Endothelial cell (in vitro differentiated cells): ENCODE data around the gene GPC3. TPM values are rescaled to one million over a fixed set of nuclear protein-coding genes. Genes with fewer than 3 reads are reported as not detected.

Source experiments
- DNase-seq: peaks from one replicate; pipeline ENCODE4 v3.0.0; 2021; ENCODE audit warnings: low spot score
- H3K27ac Mint-ChIP-seq: one replicate; pipeline ENCODE4 v1.8.0; 2021; ENCODE audit warnings: mixed read lengths, inconsistent platforms; ENCODE audit not compliant: unreplicated experiment
- H3K27me3 Mint-ChIP-seq: one replicate; pipeline ENCODE4 v1.8.0; 2021; ENCODE audit warnings: mild to moderate bottlenecking, moderate library complexity, mixed read lengths, inconsistent platforms; ENCODE audit not compliant: unreplicated experiment
- H3K36me3 Mint-ChIP-seq: one replicate; pipeline ENCODE4 v1.8.0; 2021; ENCODE audit warnings: mild to moderate bottlenecking, low read depth, mixed read lengths, inconsistent platforms; ENCODE audit not compliant: unreplicated experiment
- H3K4me1 Mint-ChIP-seq: one replicate; pipeline ENCODE4 v1.8.0; 2021; ENCODE audit warnings: mild to moderate bottlenecking, mixed read lengths, inconsistent platforms; ENCODE audit not compliant: unreplicated experiment
- H3K4me3 Mint-ChIP-seq: one replicate; pipeline ENCODE4 v1.8.0; 2021; ENCODE audit warnings: mild to moderate bottlenecking, mixed read lengths, inconsistent platforms; ENCODE audit not compliant: unreplicated experiment
- H3K9me3 Mint-ChIP-seq: one replicate; pipeline ENCODE4 v1.8.0; 2021; ENCODE audit warnings: mixed read lengths, inconsistent platforms; ENCODE audit not compliant: unreplicated experiment
- CTCF ChIP-seq: fragments of 200-600 bp; sonication (generic); IDR thresholded peaks from one replicate; pipeline ENCODE4 v1.5.0; 2021; ENCODE audit warnings: antibody characterized with exemption; ENCODE audit not compliant: unreplicated experiment
- total RNA-seq: library from RNA; stranded (reverse); fragmentation: NEBNext Ultra II Directional; extraction: Animal tissue kit (Norgen Biotek cat#: 25700); gene quantifications from one replicate; pipeline ENCODE4 v1.2.1, GENCODE V29; 2021; ENCODE audit not compliant: unreplicated experiment

GPC3 gene
- total RNA-seq, 1 donor from 2014 or later: 4.7 TPM

DNA sequence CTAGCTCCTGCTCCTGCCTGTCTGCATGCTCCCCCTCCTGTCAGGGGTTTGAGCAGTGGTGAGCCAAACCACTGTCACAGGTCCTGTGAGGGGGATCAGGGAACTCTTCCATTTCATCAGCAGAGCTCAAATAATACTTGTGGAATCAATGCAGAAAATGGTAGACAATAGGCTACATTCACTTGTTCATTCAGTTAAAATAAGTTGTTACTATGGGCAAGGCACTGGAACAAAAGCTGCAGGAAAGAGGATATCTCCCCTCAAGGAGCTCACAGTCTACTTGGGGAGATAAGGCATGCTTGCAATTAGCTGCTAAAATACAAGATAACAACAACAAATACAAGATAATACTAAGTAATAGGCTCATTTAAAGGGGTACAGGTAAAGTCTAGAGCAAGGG lies 117.1 kb downstream of the GPC3 start:
- Mint-ChIP-seq H3K9me3 (no peaks in the 10 kb centered on the region), H3K27me3 (no peaks in the 10 kb centered on the region), H3K36me3 (no peaks in the 10 kb centered on the region), H3K4me3 (no peak overlapping the region), H3K4me1 (no peaks in the 10 kb centered on the region), H3K27ac (no peak overlapping the region)
- no peak for TF ChIP-seq CTCF
- no peak for DNase-seq

DNA sequence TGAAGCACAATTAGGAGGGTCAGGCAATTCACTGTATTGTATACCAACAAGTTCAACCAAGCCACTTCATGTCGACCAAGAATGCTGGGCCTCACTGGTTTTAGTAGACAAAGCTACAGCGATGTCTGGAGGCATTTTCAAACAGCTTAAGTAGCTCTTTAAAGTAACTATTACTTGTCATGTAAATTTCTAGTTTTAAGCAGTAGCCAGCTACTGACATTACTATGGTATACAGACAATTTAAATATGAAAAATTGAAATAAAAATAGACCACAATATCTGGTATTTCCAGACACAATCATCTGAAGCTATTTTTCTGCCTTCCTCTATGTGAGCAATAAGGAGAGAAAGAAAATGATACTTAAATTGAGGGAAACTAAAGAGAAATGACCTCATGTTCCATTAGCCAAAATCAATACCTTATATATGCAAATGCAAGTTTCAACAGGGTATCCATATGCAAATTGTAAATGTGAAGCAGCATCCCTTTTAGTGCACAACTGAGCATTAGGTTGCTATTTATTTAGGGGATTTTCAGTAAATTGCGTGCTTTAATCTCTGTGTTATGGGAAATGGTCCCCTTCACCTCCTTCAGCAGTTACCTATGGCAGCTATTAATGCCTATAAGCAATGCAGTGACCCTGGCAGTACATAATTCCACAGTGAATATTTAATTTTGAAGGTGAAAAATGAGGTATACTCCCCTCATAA lies 119.5 kb downstream of the GPC3 start:
- Mint-ChIP-seq H3K4me3 (no peak overlapping the region), H3K27ac (no peak overlapping the region), H3K27me3 (no peaks in the 10 kb centered on the region), H3K4me1 (no peaks in the 10 kb centered on the region), H3K9me3 (no peaks in the 10 kb centered on the region), H3K36me3 (no peaks in the 10 kb centered on the region)
- TF ChIP-seq CTCF: no peak
- DNase-seq: no peak

DNA sequence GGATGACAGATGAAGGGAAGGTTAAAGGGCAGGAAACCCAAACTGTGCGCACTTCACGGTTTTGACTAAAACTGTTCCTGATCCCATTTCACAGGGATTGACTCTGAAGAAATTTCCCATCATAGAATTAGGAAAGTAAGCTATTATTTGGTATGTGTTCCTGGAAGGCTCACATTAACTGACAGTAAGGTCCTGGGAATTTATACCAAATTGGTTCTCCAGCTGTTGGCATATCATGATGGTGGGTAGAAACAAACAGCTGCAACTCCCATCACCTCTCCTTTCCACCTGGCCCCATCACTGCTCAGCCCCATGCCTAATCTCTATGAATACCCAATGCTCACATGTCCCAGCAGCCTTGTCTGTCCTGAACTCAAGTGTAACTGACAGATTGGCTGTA lies 121.2 kb downstream of the GPC3 start:
- Mint-ChIP-seq H3K4me3 (no peak overlapping the region), H3K27me3 (no peaks in the 10 kb centered on the region), H3K36me3 (peaks cover 4% of the 10 kb centered on the region), H3K9me3 (no peaks in the 10 kb centered on the region), H3K27ac (no peak overlapping the region), H3K4me1 (no peaks in the 10 kb centered on the region)
- no peak for TF ChIP-seq CTCF
- DNase-seq: no peak

- no peak overlapping the region for H3K27ac Mint-ChIP-seq
- H3K27me3 Mint-ChIP-seq: peaks cover 1% of the 10 kb centered on the region
- H3K4me1 Mint-ChIP-seq: no peaks in the 10 kb centered on the region
- no peak overlapping the region for H3K4me3 Mint-ChIP-seq
- peaks cover 4% of the 10 kb centered on the region for H3K36me3 Mint-ChIP-seq
- no peak for DNase-seq
- no peak for TF ChIP-seq CTCF
- H3K9me3 Mint-ChIP-seq: no peaks in the 10 kb centered on the region
Measured at GRCh38 chrX:133859860-133860259, 125.5 kb downstream of the GPC3 start.

- Mint-ChIP-seq H3K9me3 (no peaks in the 10 kb centered on the region), H3K4me1 (no peaks in the 10 kb centered on the region), H3K4me3 (no peak overlapping the region), H3K27me3 (peaks cover 1% of the 10 kb centered on the region), H3K36me3 (peaks cover 4% of the 10 kb centered on the region), H3K27ac (no peak overlapping the region)
- TF ChIP-seq CTCF: no peak
- DNase-seq: no peak
Measured at GRCh38 chrX:133859336-133859735, 126.1 kb downstream of the GPC3 start.
